ENCODE data around the gene CABCOCO1. TPM values are rescaled to one million over a fixed set of nuclear protein-coding genes. Genes with fewer than 3 reads are reported as not detected.

Gene CABCOCO1
- total and polyA plus RNA-seq, 8 donors, result 0.19 to 2.7 (median 0.31) TPM; not detected in 4

DNA sequence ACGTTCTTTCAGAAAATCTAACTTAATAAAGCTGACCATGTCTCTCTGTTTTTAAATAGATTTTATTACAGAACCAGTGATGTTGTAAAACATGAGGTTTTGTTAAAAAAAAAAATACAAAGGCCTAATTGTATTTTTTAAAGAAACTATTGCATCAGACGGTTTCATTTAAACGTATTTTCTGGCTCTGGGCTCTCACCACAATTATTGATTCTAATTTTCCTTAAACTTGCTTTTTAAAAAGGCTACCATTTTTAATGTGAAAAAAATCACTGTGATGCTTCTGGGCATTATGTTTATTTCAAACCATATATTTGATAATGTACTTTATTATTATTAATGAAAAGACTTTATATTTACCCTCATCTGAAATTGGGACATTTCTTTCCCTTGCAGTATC, 94.3 kb downstream of the CABCOCO1 start:
- FAIRE-seq (peak; percentile 13), ATAC-seq (no peak), DNase-seq (no peak)
- H3K4me3 ChIP-seq, result no peak overlapping the region
- peak overlapping the region in 1 of 4 donors; percentile 4 for H3K27ac ChIP-seq
- H3K36me3 ChIP-seq, result no peaks in the 10 kb centered on the region
- H3K9me3 ChIP-seq, result no peaks in the 10 kb centered on the region
- TF ChIP-seq CTCF (IDR thresholded peaks at IDR 0.05), result no peak
- peaks cover 0 to 3% (median 0%) of the 10 kb centered on the region in 3 donors for H3K4me1 ChIP-seq
- WGBS, 2 donors, result 59 to 72% methylated on average over 3 of the region's 3 CpGs
- no peaks in the 10 kb centered on the region for H3K27me3 ChIP-seq
- intact Hi-C loops (cut with DNase I), result no loop called here

DNA sequence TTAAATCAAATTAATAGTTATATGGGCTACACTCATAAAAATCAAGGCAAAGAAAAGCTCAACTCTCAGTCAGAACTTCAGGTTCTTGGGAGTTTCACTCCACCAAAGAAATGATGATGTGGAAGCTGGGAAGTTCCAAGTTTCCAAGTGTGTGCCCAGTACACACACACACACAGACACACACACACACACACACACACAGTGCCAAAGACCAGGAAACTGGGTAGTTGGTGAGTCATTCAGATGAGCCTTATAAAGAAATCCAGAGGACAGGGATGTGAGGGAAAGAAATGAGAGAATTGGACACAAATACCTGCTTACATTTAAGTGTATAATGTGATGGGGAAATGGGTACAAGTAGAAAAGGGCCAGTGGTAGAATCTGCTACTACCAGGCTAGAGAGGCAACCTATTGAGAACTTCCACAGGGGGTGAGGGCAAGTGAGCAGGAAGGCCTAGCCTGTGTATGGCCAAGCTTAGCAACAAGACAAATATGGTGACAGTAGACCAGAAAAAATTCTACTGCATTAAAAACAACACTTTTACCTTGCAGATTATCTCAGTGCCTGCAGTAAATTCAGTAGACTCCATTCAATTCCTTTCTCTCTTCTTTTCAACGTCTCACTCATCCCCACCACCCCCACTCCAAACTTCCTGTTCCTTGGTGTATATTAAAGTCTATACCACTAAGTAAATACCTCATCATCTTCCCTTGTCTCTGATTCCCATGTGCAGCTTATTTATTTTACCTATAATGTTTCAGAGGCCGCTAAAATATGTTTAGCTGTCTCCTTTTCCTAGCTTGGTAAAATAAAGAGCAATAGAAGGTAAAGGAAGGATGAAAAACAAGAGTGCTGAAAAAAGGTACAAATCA, 95.0 kb downstream of the CABCOCO1 start:
- H3K27ac ChIP-seq, result no peak overlapping the region
- FAIRE-seq, result no peak

DNA sequence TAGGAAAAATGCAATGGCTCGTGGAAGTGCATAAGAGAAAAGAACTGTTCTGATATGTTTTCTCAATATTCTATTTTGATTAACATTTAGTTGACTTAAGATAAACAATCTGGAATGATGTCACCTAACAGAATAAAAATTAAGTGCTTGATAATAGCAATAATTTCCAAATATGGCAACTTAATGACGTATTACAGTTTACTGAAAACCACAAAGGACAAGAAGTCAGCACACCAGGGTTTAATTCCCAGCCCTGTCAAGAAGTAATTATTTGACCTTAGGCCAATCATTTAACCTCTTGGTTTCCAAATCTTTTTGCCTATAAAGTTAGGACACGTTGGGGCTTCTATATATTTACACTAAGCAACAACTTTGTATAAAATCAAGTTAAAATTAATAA, 95.7 kb downstream of the CABCOCO1 start:
- DNase-seq, result no peak
- no peak overlapping the region for H3K4me3 ChIP-seq
- no peaks in the 10 kb centered on the region for H3K27me3 ChIP-seq
- 31% methylated on average over 3 of the region's 3 CpGs for WGBS, 2 donors
- ATAC-seq, result peak in 3 of 4 donors; percentile 22 to 41 (median 37)
- intact Hi-C loops (cut with DNase I), result no loop called here
- no peak for FAIRE-seq
- no peak for TF ChIP-seq CTCF (IDR thresholded peaks at IDR 0.05)
- H3K4me1 ChIP-seq, result peaks cover 0 to 5% (median 0%) of the 10 kb centered on the region in 3 donors
- no peaks in the 10 kb centered on the region for H3K36me3 ChIP-seq
- no peaks in the 10 kb centered on the region for H3K9me3 ChIP-seq
- H3K27ac ChIP-seq, result no peak overlapping the region

More for the DNA sequence above, 95.0 kb downstream of the CABCOCO1 start:
- Histone ChIP-seq H3K4me3 (no peak overlapping the region), H3K9me3 (no peaks in the 10 kb centered on the region), H3K36me3 (no peaks in the 10 kb centered on the region), H3K27me3 (no peaks in the 10 kb centered on the region), H3K4me1 (no peaks in the 10 kb centered on the region)
- 80 to 94% methylated on average over 2 of the region's 2 CpGs for WGBS, 2 donors
- no peak for TF ChIP-seq CTCF (IDR thresholded peaks at IDR 0.05)
- intact Hi-C loops (cut with DNase I), result no loop called here
- DNase-seq, result no peak
- ATAC-seq, result peak in 2 of 4 donors; percentile 64 to 71

GRCh38 chr10:61759751-61760150, 97.0 kb downstream of the CABCOCO1 start:
- Histone ChIP-seq H3K27me3 (no peaks in the 10 kb centered on the region), H3K27ac (no peak overlapping the region), H3K36me3 (no peaks in the 10 kb centered on the region), H3K4me3 (no peak overlapping the region), H3K9me3 (no peaks in the 10 kb centered on the region), H3K4me1 (peaks cover 0 to 5% (median 0%) of the 10 kb centered on the region in 3 donors)
- 90 to 96% methylated on average over 4 of the region's 4 CpGs for WGBS, 2 donors
- ATAC-seq (no peak), FAIRE-seq (no peak), DNase-seq (no peak)
- no peak for TF ChIP-seq CTCF (IDR thresholded peaks at IDR 0.05)
- intact Hi-C loops (cut with DNase I), result no loop called here

Data from pancreas (tissue), 10 donors.